SK-N-SH (cell line): ENCODE measurements around the gene MYLK3. TPM values are rescaled to one million over a fixed set of nuclear protein-coding genes. Genes with fewer than 3 reads are reported as not detected.

Source experiments
- CTCF ChIA-PET: fragments of 300-600, 350-600 bp; formaldehyde crosslinking; extraction: SDS; loops from one replicate; lab custom pipeline; 2021; lab: Yijun Ruan, JAX
- POLR2A ChIA-PET: fragments of 350-600 bp; sonication (Branson Sonifier 250); formaldehyde crosslinking; extraction: SDS; loops from one replicate; lab custom pipeline; 2020; ENCODE audit warnings: antibody characterized with exemption, inconsistent platforms; lab: Yijun Ruan, JAX
- DNase-seq: peaks from one replicate; pipeline ENCODE4 v3.0.0; 2012
- H2AFZ ChIP-seq: fragments of 200-600 bp; sonication (generic); 2 replicates; pipeline ENCODE4 v1.8.1; 2016; ENCODE audit warnings: antibody characterized with exemption, mild to moderate bottlenecking, low read depth
- H3F3A ChIP-seq: fragments of 200-600 bp; sonication (generic); replicated peaks from 2 replicates; pipeline ENCODE3; 2016; ENCODE audit warnings: antibody characterized with exemption, mild to moderate bottlenecking; ENCODE audit not compliant: insufficient read depth
- H3K27ac ChIP-seq, 2 experiments: fragments of 200-500 bp in 1 of 2; fragments of 200-600 bp in 1 of 2; sonication (Bioruptor generic) in 1 of 2; sonication (generic), shearing (Covaris generic) in 1 of 2; 2 replicates each; pipeline versions ENCODE4 v1.5.1 to v1.6.1; 2014 to 2016; ENCODE audit warnings: low read depth in 2 of 2, inconsistent platforms in 1 of 2, low read length in 1 of 2, mild to moderate bottlenecking in 1 of 2, mixed read lengths in 1 of 2
- H3K27me3 ChIP-seq: fragments of 200-600 bp; sonication (generic), shearing (Covaris generic); 2 replicates; pipeline ENCODE4 v1.6.1; 2016; ENCODE audit warnings: mixed run types; ENCODE audit not compliant: insufficient read depth
- H3K36me3 ChIP-seq, 2 experiments: fragments of 200-500 bp in 1 of 2; fragments of 200-600 bp in 1 of 2; sonication (Bioruptor generic) in 1 of 2; sonication (generic) in 1 of 2; replicated peaks in 1 of 2; 2 replicates each; pipeline versions ENCODE3 to v1.5.1; 2014 to 2016; ENCODE audit warnings: low read length in 1 of 2, mild to moderate bottlenecking in 1 of 2; ENCODE audit not compliant: insufficient read depth in 2 of 2, control insufficient read depth in 1 of 2
- H3K4me1 ChIP-seq, 2 experiments: fragments of 200-500 bp in 1 of 2; fragments of 200-600 bp in 1 of 2; sonication (Bioruptor generic) in 1 of 2; sonication (generic), shearing (Covaris generic) in 1 of 2; 2 replicates each; pipeline versions ENCODE4 v1.5.1 to v1.6.1; 2014 to 2016; ENCODE audit warnings: low read depth in 1 of 2, low read length in 1 of 2, mixed run types in 1 of 2; ENCODE audit not compliant: insufficient read depth in 2 of 2, control insufficient read depth in 1 of 2
- H3K4me2 ChIP-seq: fragments of 200-600 bp; sonication (generic), shearing (Covaris generic); 2 replicates; pipeline ENCODE4 v1.6.1; 2017; ENCODE audit warnings: mixed run types
- H3K4me3 ChIP-seq, 2 experiments: fragments of 200-500 bp in 1 of 2; fragments of 200-600 bp in 1 of 2; sonication (Bioruptor generic) in 1 of 2; sonication (generic), shearing (Covaris generic) in 1 of 2; 2 replicates each; pipeline versions ENCODE4 v1.5.1 to v1.8.1; 2014 to 2016; ENCODE audit warnings: low read depth in 2 of 2, inconsistent platforms in 1 of 2, low read length in 1 of 2, mild to moderate bottlenecking in 1 of 2, mixed read lengths in 1 of 2, moderate library complexity in 1 of 2
- H3K79me2 ChIP-seq: fragments of 200-600 bp; sonication (generic); 2 replicates; pipeline ENCODE4 v1.8.1; 2017; ENCODE audit warnings: mild to moderate bottlenecking; ENCODE audit not compliant: insufficient read depth
- H3K9ac ChIP-seq: fragments of 200-600 bp; sonication (generic); 2 replicates; pipeline ENCODE4 v1.6.1; 2017; ENCODE audit warnings: mixed run types
- H3K9me2 ChIP-seq: fragments of 200-600 bp; sonication (generic); 2 replicates; pipeline ENCODE4 v1.6.1; 2017; ENCODE audit warnings: mixed run types
- H3K9me3 ChIP-seq: fragments of 200-600 bp; sonication (generic); 2 replicates; pipeline ENCODE4 v1.6.1; 2017; ENCODE audit warnings: mixed run types, mild to moderate bottlenecking, moderate library complexity
- H4K20me1 ChIP-seq: fragments of 200-600 bp; sonication (generic); 2 replicates; pipeline ENCODE4 v1.6.1; 2017; ENCODE audit warnings: mild to moderate bottlenecking, mixed run types; ENCODE audit not compliant: insufficient read depth
- CHD2 ChIP-seq: fragments of 150-350 bp; IDR thresholded peaks from 2 replicates; pipeline ENCODE4 v1.6.1; 2018; ENCODE audit warnings: low read length; ENCODE audit not compliant: partially characterized antibody
- ELF1 ChIP-seq: IDR thresholded peaks from 2 replicates; pipeline ENCODE4 v1.4.0; 2012
- EP300 ChIP-seq, 2 experiments: IDR thresholded peaks; 2 replicates each; pipeline versions ENCODE4 v1.4.0 to v1.6.1; 2012; ENCODE audit warnings: borderline replicate concordance in 1 of 2, low read depth in 1 of 2, low read length in 1 of 2
- EZH2phosphoT487 ChIP-seq: fragments of 200-600 bp; sonication (generic); IDR thresholded peaks from 2 replicates; pipeline ENCODE4 v1.6.1; 2017; ENCODE audit warnings: low read depth, mixed run types, mild to moderate bottlenecking, antibody characterized with exemption, moderate library complexity, borderline replicate concordance
- FOXM1 ChIP-seq: IDR thresholded peaks from 2 replicates; pipeline ENCODE4 v1.4.0; 2012; ENCODE audit warnings: low read depth, mild to moderate bottlenecking
- GABPA ChIP-seq: IDR thresholded peaks from 2 replicates; pipeline ENCODE4 v1.4.0; 2012; ENCODE audit warnings: low read depth, mild to moderate bottlenecking
- JUND ChIP-seq: IDR thresholded peaks from 2 replicates; pipeline ENCODE4 v1.4.0; 2012
- MEF2A ChIP-seq: IDR thresholded peaks from 2 replicates; pipeline ENCODE4 v1.4.0; 2012; ENCODE audit warnings: low read depth, borderline replicate concordance
- MXI1 ChIP-seq: IDR thresholded peaks from 2 replicates; pipeline ENCODE4 v1.6.1; 2012; ENCODE audit warnings: mild to moderate bottlenecking, low read depth, low read length, improper control_type of control experiment
- POLR2AphosphoS5 ChIP-seq: IDR thresholded peaks from 2 replicates; pipeline ENCODE4 v1.6.1; 2012; ENCODE audit warnings: low read depth, low read length
- RCOR1 ChIP-seq: fragments of 150-350 bp; IDR thresholded peaks from 2 replicates; pipeline ENCODE4 v1.6.1; 2017; ENCODE audit warnings: antibody characterized with exemption, low read length
- RFX5 ChIP-seq: IDR thresholded peaks from 2 replicates; pipeline ENCODE4 v1.6.1; 2012; ENCODE audit warnings: mild to moderate bottlenecking, improper control_type of control experiment, low read length
- SMC3 ChIP-seq: IDR thresholded peaks from 2 replicates; pipeline ENCODE4 v1.6.1; 2012; ENCODE audit warnings: low read depth, low read length, improper control_type of control experiment
- TCF12 ChIP-seq: IDR thresholded peaks from 2 replicates; pipeline ENCODE4 v1.4.0; 2012
- TEAD4 ChIP-seq: IDR thresholded peaks from 2 replicates; pipeline ENCODE4 v1.4.0; 2012; ENCODE audit warnings: mild to moderate bottlenecking, borderline replicate concordance; ENCODE audit not compliant: insufficient read depth
- WGBS: methylation state at CpG from one replicate; pipeline ENCODE4 v1.1.6; 2017; ENCODE audit warnings: low lambda C conversion rate; 5-methylcytosine and 5-hydroxymethylcytosine counted together
- polyA plus RNA-seq, 3 experiments: library from polyadenylated mRNA; depleted of rRNA; stranded (reverse); fragments of >200 nt; gene quantifications; 2 replicates each; pipeline ENCODE4 v1.2.3, GENCODE V29; 2012
- TF ChIP-seq, protein P1 (sequence below): IDR thresholded peaks from 2 replicates; pipeline ENCODE4 v1.6.1; 2012; ENCODE audit warnings: mild to moderate bottlenecking, low read depth, low read length, moderate library complexity
- TF ChIP-seq, protein P2 (sequence below): fragments of 200-600 bp; sonication (generic); IDR thresholded peaks from 2 replicates; pipeline ENCODE4 v1.6.1; 2017; ENCODE audit warnings: antibody characterized with exemption, mild to moderate bottlenecking, moderate library complexity
- TF ChIP-seq, protein P3 (sequence below): fragments of 150-350 bp; IDR thresholded peaks from 2 replicates; pipeline ENCODE4 v1.6.1; 2017; ENCODE audit warnings: antibody characterized with exemption, low read length, low read depth, borderline replicate concordance

The MYLK3 gene
- polyA plus RNA-seq, 1 of the 3 experiments (the other 2 are of a cell fraction) = 0.05 TPM

DNA sequence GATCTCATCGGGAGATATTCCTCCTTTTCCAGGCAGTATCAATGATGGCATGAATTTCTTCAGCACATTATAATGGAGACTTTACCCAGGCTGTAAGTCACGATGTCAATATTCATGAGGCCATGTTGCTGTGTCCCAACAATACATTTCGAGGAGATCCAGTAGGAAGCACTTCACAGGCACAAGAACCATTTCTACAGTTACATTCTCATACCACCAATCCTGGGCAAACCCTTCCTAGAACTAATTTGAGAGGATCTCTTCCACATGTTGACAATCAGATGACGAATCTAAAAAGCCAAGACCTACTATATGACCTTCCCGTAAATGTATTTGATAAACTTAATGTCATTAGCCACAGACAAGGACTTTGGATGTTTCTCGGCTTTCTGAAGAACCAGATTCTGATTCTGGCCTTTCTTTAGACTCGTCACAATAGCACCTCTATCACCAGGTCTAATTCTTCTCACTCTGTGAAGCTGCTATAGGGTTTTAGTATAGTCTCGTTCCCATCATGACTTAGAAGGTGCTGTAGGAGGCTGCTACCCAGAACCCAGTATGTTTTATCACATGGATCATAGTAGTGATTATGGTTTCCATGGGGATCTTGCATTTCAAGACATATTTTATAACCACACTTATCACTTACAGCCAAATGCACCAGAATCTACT lies 42.6 kb upstream of the MYLK3 start:
- no peaks in the 10 kb centered on the region for H4K20me1 ChIP-seq
- 94% methylated on average over 8 of the region's 8 CpGs for WGBS
- no peak overlapping the region for H3K27ac ChIP-seq

DNA sequence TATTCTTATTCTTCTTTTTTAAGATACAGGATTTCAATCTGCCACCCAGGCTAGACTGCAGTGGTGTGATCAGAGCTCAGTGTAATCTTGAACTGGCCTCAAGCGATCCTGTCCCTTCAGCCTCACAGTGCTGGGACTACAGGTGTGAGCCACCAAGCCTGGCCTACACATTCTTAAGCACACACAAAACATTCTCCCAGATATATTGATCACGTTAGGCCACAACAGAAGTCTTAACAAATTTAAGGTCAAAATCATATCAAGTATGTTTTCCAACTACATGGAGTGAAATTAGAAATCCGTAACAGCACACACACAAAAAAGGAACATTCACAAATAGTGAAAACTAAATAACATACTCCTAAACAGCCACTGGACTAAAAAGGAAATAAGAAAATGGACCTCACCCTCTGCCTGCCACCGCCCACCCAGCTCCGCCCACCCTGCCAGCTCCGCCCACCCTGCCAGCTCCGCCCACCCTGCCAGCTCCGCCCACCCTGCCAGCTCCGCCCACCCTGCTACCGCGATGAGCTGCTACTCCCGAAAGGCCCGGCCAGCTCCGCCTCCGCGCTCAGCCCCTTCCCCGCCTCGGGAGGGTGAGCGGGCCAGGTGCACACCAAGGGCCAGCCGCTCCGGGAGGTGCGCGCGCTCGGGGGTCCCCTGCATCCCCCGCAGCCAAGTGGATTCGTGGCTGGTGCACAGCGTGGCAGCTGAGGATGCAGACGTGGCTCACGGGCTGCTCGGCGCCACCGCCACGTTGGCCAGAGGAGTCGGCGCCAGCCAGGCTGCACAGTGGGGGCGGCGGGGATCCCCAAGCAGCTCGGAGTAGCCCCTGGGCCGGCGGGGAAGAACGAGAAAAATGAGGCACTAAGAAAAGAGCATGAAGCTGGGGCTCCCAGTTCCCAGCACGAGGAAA lies 41.6 kb upstream of the MYLK3 start:
- peaks cover 2% of the 10 kb centered on the region for H3F3A ChIP-seq
- peak; percentile 93 for DNase-seq
- H2AFZ ChIP-seq = peak overlapping the region; percentile 91
- peak overlapping the region; percentile 74 for H3K4me2 ChIP-seq
- H3K4me3 ChIP-seq = peak overlapping the region; percentile 58 to 61
- H3K9ac ChIP-seq = peak overlapping the region; percentile 56
- H3K4me1 ChIP-seq = no peaks in the 10 kb centered on the region; a peak in 1 of 4 replicates
- no peaks in the 10 kb centered on the region for H4K20me1 ChIP-seq
- no peaks in the 10 kb centered on the region for H3K9me2 ChIP-seq
- H3K79me2 ChIP-seq = no peaks in the 10 kb centered on the region
- no peaks in the 10 kb centered on the region for H3K27me3 ChIP-seq
- H3K36me3 ChIP-seq = no peaks in the 10 kb centered on the region
- 18% methylated on average over 32 of the region's 43 CpGs for WGBS
- H3K27ac ChIP-seq = peak overlapping the region in 1 of 2 experiments; percentile 41; a peak in 1 of 4 replicates
- POLR2A ChIA-PET = interaction anchor here (0.6 to 1.3 kb wide), 3 partner anchors 11 to 91 kb away, joined by 3 to 5 read pairs (median 3); no protein-coding TSS in a partner anchor
- no peaks in the 10 kb centered on the region for H3K9me3 ChIP-seq
- CTCF ChIA-PET = interaction anchor here (0.9 to 1.2 kb wide), 4 partner anchors 94 to 1375 kb away, joined by 3 to 6 read pairs (median 4); no protein-coding TSS in a partner anchor
- no peak for TF ChIP-seq EP300 (IDR thresholded peaks at IDR 0.05; ENCODE audit: borderline replicate concordance in 1 of 2, low read depth in 1 of 2, low read length in 1 of 2)
- TF ChIP-seq, protein P1, sequence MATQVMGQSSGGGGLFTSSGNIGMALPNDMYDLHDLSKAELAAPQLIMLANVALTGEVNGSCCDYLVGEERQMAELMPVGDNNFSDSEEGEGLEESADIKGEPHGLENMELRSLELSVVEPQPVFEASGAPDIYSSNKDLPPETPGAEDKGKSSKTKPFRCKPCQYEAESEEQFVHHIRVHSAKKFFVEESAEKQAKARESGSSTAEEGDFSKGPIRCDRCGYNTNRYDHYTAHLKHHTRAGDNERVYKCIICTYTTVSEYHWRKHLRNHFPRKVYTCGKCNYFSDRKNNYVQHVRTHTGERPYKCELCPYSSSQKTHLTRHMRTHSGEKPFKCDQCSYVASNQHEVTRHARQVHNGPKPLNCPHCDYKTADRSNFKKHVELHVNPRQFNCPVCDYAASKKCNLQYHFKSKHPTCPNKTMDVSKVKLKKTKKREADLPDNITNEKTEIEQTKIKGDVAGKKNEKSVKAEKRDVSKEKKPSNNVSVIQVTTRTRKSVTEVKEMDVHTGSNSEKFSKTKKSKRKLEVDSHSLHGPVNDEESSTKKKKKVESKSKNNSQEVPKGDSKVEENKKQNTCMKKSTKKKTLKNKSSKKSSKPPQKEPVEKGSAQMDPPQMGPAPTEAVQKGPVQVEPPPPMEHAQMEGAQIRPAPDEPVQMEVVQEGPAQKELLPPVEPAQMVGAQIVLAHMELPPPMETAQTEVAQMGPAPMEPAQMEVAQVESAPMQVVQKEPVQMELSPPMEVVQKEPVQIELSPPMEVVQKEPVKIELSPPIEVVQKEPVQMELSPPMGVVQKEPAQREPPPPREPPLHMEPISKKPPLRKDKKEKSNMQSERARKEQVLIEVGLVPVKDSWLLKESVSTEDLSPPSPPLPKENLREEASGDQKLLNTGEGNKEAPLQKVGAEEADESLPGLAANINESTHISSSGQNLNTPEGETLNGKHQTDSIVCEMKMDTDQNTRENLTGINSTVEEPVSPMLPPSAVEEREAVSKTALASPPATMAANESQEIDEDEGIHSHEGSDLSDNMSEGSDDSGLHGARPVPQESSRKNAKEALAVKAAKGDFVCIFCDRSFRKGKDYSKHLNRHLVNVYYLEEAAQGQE = no peak
- TF ChIP-seq MXI1 = peak; percentile 42; the same call in 1 of the 2 replicates
- TF ChIP-seq GABPA = no peak
- no peak for TF ChIP-seq RCOR1
- no peak for TF ChIP-seq ELF1
- no peak for TF ChIP-seq TEAD4
- TF ChIP-seq FOXM1 = no peak
- TF ChIP-seq SMC3 = no peak
- no peak for TF ChIP-seq MEF2A
- no peak for TF ChIP-seq RFX5
- peak; percentile 93 for TF ChIP-seq CHD2
- TF ChIP-seq POLR2AphosphoS5 = peak; percentile 51
- TF ChIP-seq TCF12 = no peak
- no peak for TF ChIP-seq EZH2phosphoT487
- TF ChIP-seq, protein P2, sequence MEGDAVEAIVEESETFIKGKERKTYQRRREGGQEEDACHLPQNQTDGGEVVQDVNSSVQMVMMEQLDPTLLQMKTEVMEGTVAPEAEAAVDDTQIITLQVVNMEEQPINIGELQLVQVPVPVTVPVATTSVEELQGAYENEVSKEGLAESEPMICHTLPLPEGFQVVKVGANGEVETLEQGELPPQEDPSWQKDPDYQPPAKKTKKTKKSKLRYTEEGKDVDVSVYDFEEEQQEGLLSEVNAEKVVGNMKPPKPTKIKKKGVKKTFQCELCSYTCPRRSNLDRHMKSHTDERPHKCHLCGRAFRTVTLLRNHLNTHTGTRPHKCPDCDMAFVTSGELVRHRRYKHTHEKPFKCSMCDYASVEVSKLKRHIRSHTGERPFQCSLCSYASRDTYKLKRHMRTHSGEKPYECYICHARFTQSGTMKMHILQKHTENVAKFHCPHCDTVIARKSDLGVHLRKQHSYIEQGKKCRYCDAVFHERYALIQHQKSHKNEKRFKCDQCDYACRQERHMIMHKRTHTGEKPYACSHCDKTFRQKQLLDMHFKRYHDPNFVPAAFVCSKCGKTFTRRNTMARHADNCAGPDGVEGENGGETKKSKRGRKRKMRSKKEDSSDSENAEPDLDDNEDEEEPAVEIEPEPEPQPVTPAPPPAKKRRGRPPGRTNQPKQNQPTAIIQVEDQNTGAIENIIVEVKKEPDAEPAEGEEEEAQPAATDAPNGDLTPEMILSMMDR = no peak

More for the DNA sequence above, 42.6 kb upstream of the MYLK3 start:
- no peaks in the 10 kb centered on the region for H3K9me2 ChIP-seq
- DNase-seq = no peak
- no peaks in the 10 kb centered on the region; a peak in 1 of 4 replicates for H3K4me1 ChIP-seq
- CTCF ChIA-PET = interaction anchor here (1.0 to 2.2 kb wide), 5 partner anchors 18 to 117 kb away, joined by 3 to 8 read pairs (median 3); no protein-coding TSS in a partner anchor
- H3K4me2 ChIP-seq = peak overlapping the region; percentile 74
- POLR2A ChIA-PET = interaction anchor here (1.2 to 1.3 kb wide), 2 partner anchors 10 to 32 kb away, joined by 3 to 5 read pairs; no protein-coding TSS in a partner anchor
- peaks cover 2% of the 10 kb centered on the region for H3F3A ChIP-seq
- H3K79me2 ChIP-seq = no peaks in the 10 kb centered on the region
- peak overlapping the region; percentile 91 for H2AFZ ChIP-seq
- H3K36me3 ChIP-seq = peaks cover 0 to 8% of the 10 kb centered on the region in 2 experiments
- no peaks in the 10 kb centered on the region for H3K9me3 ChIP-seq
- TF ChIP-seq, protein P3, sequence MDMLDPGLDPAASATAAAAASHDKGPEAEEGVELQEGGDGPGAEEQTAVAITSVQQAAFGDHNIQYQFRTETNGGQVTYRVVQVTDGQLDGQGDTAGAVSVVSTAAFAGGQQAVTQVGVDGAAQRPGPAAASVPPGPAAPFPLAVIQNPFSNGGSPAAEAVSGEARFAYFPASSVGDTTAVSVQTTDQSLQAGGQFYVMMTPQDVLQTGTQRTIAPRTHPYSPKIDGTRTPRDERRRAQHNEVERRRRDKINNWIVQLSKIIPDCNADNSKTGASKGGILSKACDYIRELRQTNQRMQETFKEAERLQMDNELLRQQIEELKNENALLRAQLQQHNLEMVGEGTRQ = no peak
- TF ChIP-seq JUND = no peak
- TF ChIP-seq CHD2 = no peak
- H3K27me3 ChIP-seq = no peaks in the 10 kb centered on the region
- H3K4me3 ChIP-seq = peak overlapping the region in 1 of 2 experiments; percentile 61; a peak in 2 of 4 replicates
- H3K9ac ChIP-seq = peak overlapping the region; percentile 56; the same call in 1 of the 2 replicates
